Activated naive CD4-positive, alpha-beta T cell treated with anti-CD3 and anti-CD28 coated beads, Interleukin-2, amount 10 ng/mL, durations not matched to agents 7 days and 5 days (primary cell): ENCODE data around the gene GRID1.

Experiments used
- CTCF ChIA-PET: fragments of 350-600 bp; sonication (Branson Sonifier 250); formaldehyde crosslinking; loops from one replicate; lab custom pipeline; 2021; ENCODE audit warnings: antibody characterized with exemption; lab: Charles Lee
- DNase-seq: peaks from one replicate; pipeline ENCODE4 v3.0.0-alpha.2; 2020
- H3K27ac Mint-ChIP-seq: one replicate; pipeline ENCODE4 v1.8.0; 2021; ENCODE audit warnings: mild to moderate bottlenecking, moderate library complexity, mixed read lengths
- H3K27me3 Mint-ChIP-seq: one replicate; pipeline ENCODE4 v1.8.0; 2021; ENCODE audit warnings: mild to moderate bottlenecking, mixed read lengths
- H3K36me3 Mint-ChIP-seq: one replicate; pipeline ENCODE4 v1.8.0; 2021; ENCODE audit warnings: mixed read lengths
- H3K4me1 Mint-ChIP-seq: one replicate; pipeline ENCODE4 v1.8.0; 2021; ENCODE audit warnings: mixed read lengths
- H3K4me3 Mint-ChIP-seq: one replicate; pipeline ENCODE4 v1.8.0; 2021; ENCODE audit warnings: mild to moderate bottlenecking, moderate library complexity, mixed read lengths
- H3K9me3 Mint-ChIP-seq: one replicate; pipeline ENCODE4 v1.8.0; 2021; ENCODE audit warnings: mixed read lengths

GRID1 gene

GRCh38 chr10:85657476-85658113 lies 709.0 kb downstream of the GRID1 start:
- no peaks in the 10 kb centered on the region for H3K36me3 Mint-ChIP-seq
- no peak overlapping the region for H3K4me3 Mint-ChIP-seq
- H3K4me1 Mint-ChIP-seq: no peaks in the 10 kb centered on the region
- H3K9me3 Mint-ChIP-seq: no peaks in the 10 kb centered on the region
- no peak overlapping the region for H3K27ac Mint-ChIP-seq
- CTCF ChIA-PET: no interaction called here
- no peaks in the 10 kb centered on the region for H3K27me3 Mint-ChIP-seq
- DNase-seq: no peak

- CTCF ChIA-PET: no interaction called here
- no peak overlapping the region for H3K4me3 Mint-ChIP-seq
- H3K4me1 Mint-ChIP-seq: no peaks in the 10 kb centered on the region
- no peaks in the 10 kb centered on the region for H3K9me3 Mint-ChIP-seq
- no peak overlapping the region for H3K27ac Mint-ChIP-seq
- H3K36me3 Mint-ChIP-seq: no peaks in the 10 kb centered on the region
- DNase-seq: no peak
- no peaks in the 10 kb centered on the region for H3K27me3 Mint-ChIP-seq
Measured at GRCh38 chr10:85655411-85655810, 711.2 kb downstream of the GRID1 start.

GRCh38 chr10:85651497-85651882 lies 715.1 kb downstream of the GRID1 start:
- CTCF ChIA-PET: no interaction called here
- Mint-ChIP-seq H3K4me1 (no peaks in the 10 kb centered on the region), H3K9me3 (no peaks in the 10 kb centered on the region), H3K4me3 (no peak overlapping the region), H3K27me3 (no peaks in the 10 kb centered on the region), H3K36me3 (no peaks in the 10 kb centered on the region), H3K27ac (no peak overlapping the region)
- DNase-seq: no peak

GRCh38 chr10:85650791-85651496 lies 715.7 kb downstream of the GRID1 start:
- Mint-ChIP-seq H3K4me1 (no peaks in the 10 kb centered on the region), H3K9me3 (no peaks in the 10 kb centered on the region), H3K27ac (no peak overlapping the region), H3K4me3 (no peak overlapping the region), H3K36me3 (no peaks in the 10 kb centered on the region), H3K27me3 (no peaks in the 10 kb centered on the region)
- DNase-seq: no peak
- CTCF ChIA-PET: no interaction called here

GRCh38 chr10:85649461-85649860 lies 717.1 kb downstream of the GRID1 start:
- Mint-ChIP-seq H3K27ac (no peak overlapping the region), H3K4me3 (no peak overlapping the region), H3K27me3 (no peaks in the 10 kb centered on the region), H3K36me3 (no peaks in the 10 kb centered on the region), H3K4me1 (no peaks in the 10 kb centered on the region), H3K9me3 (no peaks in the 10 kb centered on the region)
- CTCF ChIA-PET: no interaction called here
- no peak for DNase-seq

GRCh38 chr10:85648279-85648754 lies 718.3 kb downstream of the GRID1 start:
- CTCF ChIA-PET: no interaction called here
- Mint-ChIP-seq H3K4me3 (no peak overlapping the region), H3K4me1 (no peaks in the 10 kb centered on the region), H3K36me3 (no peaks in the 10 kb centered on the region), H3K27ac (no peak overlapping the region), H3K27me3 (no peaks in the 10 kb centered on the region), H3K9me3 (no peaks in the 10 kb centered on the region)
- no peak for DNase-seq

- Mint-ChIP-seq H3K27ac (no peak overlapping the region), H3K36me3 (no peaks in the 10 kb centered on the region), H3K4me1 (no peaks in the 10 kb centered on the region), H3K27me3 (no peaks in the 10 kb centered on the region), H3K4me3 (no peak overlapping the region), H3K9me3 (no peaks in the 10 kb centered on the region)
- CTCF ChIA-PET: no interaction called here
- DNase-seq: no peak
Measured at GRCh38 chr10:85647741-85648140, 718.9 kb downstream of the GRID1 start.

- Mint-ChIP-seq H3K4me3 (no peak overlapping the region), H3K4me1 (no peaks in the 10 kb centered on the region), H3K36me3 (no peaks in the 10 kb centered on the region), H3K27me3 (no peaks in the 10 kb centered on the region), H3K9me3 (no peaks in the 10 kb centered on the region), H3K27ac (no peak overlapping the region)
- DNase-seq: no peak
- CTCF ChIA-PET: no interaction called here
Measured at GRCh38 chr10:85645926-85646711, 720.5 kb downstream of the GRID1 start.

GRCh38 chr10:85645053-85645452 lies 721.5 kb downstream of the GRID1 start:
- Mint-ChIP-seq H3K27ac (no peak overlapping the region), H3K4me3 (no peak overlapping the region), H3K36me3 (no peaks in the 10 kb centered on the region), H3K27me3 (no peaks in the 10 kb centered on the region), H3K4me1 (no peaks in the 10 kb centered on the region), H3K9me3 (no peaks in the 10 kb centered on the region)
- no peak for DNase-seq
- CTCF ChIA-PET: interaction anchor here (0.6 kb wide), 1 partner anchor 144 kb away, joined by 3 read pairs; no protein-coding TSS in a partner anchor

- Mint-ChIP-seq H3K4me3 (no peak overlapping the region), H3K27me3 (no peaks in the 10 kb centered on the region), H3K9me3 (no peaks in the 10 kb centered on the region), H3K36me3 (no peaks in the 10 kb centered on the region), H3K4me1 (no peaks in the 10 kb centered on the region), H3K27ac (no peak overlapping the region)
- no peak for DNase-seq
- CTCF ChIA-PET: no interaction called here
Measured at GRCh38 chr10:85643845-85644525, 722.6 kb downstream of the GRID1 start.

- Mint-ChIP-seq H3K4me3 (no peak overlapping the region), H3K27ac (no peak overlapping the region), H3K27me3 (no peaks in the 10 kb centered on the region), H3K9me3 (no peaks in the 10 kb centered on the region), H3K36me3 (no peaks in the 10 kb centered on the region), H3K4me1 (no peaks in the 10 kb centered on the region)
- CTCF ChIA-PET: no interaction called here
- DNase-seq: no peak
Measured at GRCh38 chr10:85643171-85643844, 723.3 kb downstream of the GRID1 start.

GRCh38 chr10:85642421-85643170 lies 724.0 kb downstream of the GRID1 start:
- no peaks in the 10 kb centered on the region for H3K9me3 Mint-ChIP-seq
- H3K4me1 Mint-ChIP-seq: no peaks in the 10 kb centered on the region
- DNase-seq: no peak
- CTCF ChIA-PET: no interaction called here
- H3K27me3 Mint-ChIP-seq: no peaks in the 10 kb centered on the region
- H3K27ac Mint-ChIP-seq: no peak overlapping the region
- H3K4me3 Mint-ChIP-seq: no peak overlapping the region
- H3K36me3 Mint-ChIP-seq: no peaks in the 10 kb centered on the region

GRCh38 chr10:85642082-85642420 lies 724.5 kb downstream of the GRID1 start:
- no peak for DNase-seq
- CTCF ChIA-PET: no interaction called here
- no peaks in the 10 kb centered on the region for H3K9me3 Mint-ChIP-seq
- H3K27me3 Mint-ChIP-seq: no peaks in the 10 kb centered on the region
- no peak overlapping the region for H3K27ac Mint-ChIP-seq
- no peak overlapping the region for H3K4me3 Mint-ChIP-seq
- no peaks in the 10 kb centered on the region for H3K4me1 Mint-ChIP-seq
- H3K36me3 Mint-ChIP-seq: no peaks in the 10 kb centered on the region
